NOMO-1 (cell line): ENCODE results near the gene ZNF697.
"Not testable (repeated sequence)": the region's sequence is repeated elsewhere in the genome, so short reads cannot be mapped to it uniquely, and the experiment has no call there.

Source experiments
- DNase-seq, 2 experiments: peaks; one replicate each; lab custom pipeline; 2025; ENCODE audit not compliant: unreplicated experiment in 2 of 2; lab: John Stamatoyannopoulos, UW

Gene ZNF697

GRCh38 chr1:119605686-119606085 is 42.4 kb downstream of the ZNF697 start:
- DNase-seq, result no peak

- not testable (repeated sequence) for DNase-seq
Measured at GRCh38 chr1:119605080-119605479, 43.0 kb downstream of the ZNF697 start.

- DNase-seq, result no peak
Measured at GRCh38 chr1:119603695-119604094, 44.4 kb downstream of the ZNF697 start.

- DNase-seq, result not testable (repeated sequence)
Measured at GRCh38 chr1:119603241-119603640, 44.8 kb downstream of the ZNF697 start.

GRCh38 chr1:119602789-119603188 is 45.3 kb downstream of the ZNF697 start:
- not testable (repeated sequence) for DNase-seq

- DNase-seq, result no peak
Measured at GRCh38 chr1:119602169-119602568, 45.9 kb downstream of the ZNF697 start.

- no peak for DNase-seq
Measured at GRCh38 chr1:119600976-119601375, 47.1 kb downstream of the ZNF697 start.

- no peak for DNase-seq
Measured at GRCh38 chr1:119600561-119600960, 47.5 kb downstream of the ZNF697 start.

- no peak for DNase-seq
Measured at GRCh38 chr1:119595606-119596005, 52.5 kb downstream of the ZNF697 start.

- no peak for DNase-seq
Measured at GRCh38 chr1:119595168-119595567, 52.9 kb downstream of the ZNF697 start.

GRCh38 chr1:119594376-119594775 is 53.7 kb downstream of the ZNF697 start:
- no peak for DNase-seq

- peak in 1 of 2 experiments; percentile 10 for DNase-seq
Measured at GRCh38 chr1:119593805-119594204, 54.3 kb downstream of the ZNF697 start.

GRCh38 chr1:119590393-119590792 is 57.7 kb downstream of the ZNF697 start:
- DNase-seq, result no peak

GRCh38 chr1:119588621-119589020 is 59.4 kb downstream of the ZNF697 start:
- DNase-seq, result no peak

GRCh38 chr1:119587341-119587740 is 60.7 kb downstream of the ZNF697 start:
- no peak for DNase-seq

GRCh38 chr1:119585801-119586200 is 62.3 kb downstream of the ZNF697 start:
- DNase-seq, result not testable (repeated sequence)

- peak; percentile 26 to 56 for DNase-seq
Measured at GRCh38 chr1:119582801-119583200, 65.3 kb downstream of the ZNF697 start.

GRCh38 chr1:119581076-119581475 is 67.0 kb downstream of the ZNF697 start:
- not testable (repeated sequence) for DNase-seq

- no peak for DNase-seq
Measured at GRCh38 chr1:119573886-119574285, 74.2 kb downstream of the ZNF697 start.

GRCh38 chr1:119569930-119570622 is 78.0 kb downstream of the ZNF697 start:
- DNase-seq, result peak; percentile 80 to 90
